K562 (cell line): ENCODE results near the gene CENPB. TPM values are rescaled to one million over a fixed set of nuclear protein-coding genes. Genes with fewer than 3 reads are reported as not detected.

Experiments
- ATAC-seq: fragments of 200-7000 bp; cut with Tn5 transposase; 3 replicates; pipeline ENCODE4 v1.9.1; 2020; ENCODE audit warnings: moderate library complexity
- BruUV-seq: library from RNA; stranded (reverse); fragments of 400-500 nt; replicated peaks from 2 replicates; lab custom pipeline; 2021; lab: Mats Ljungman, UMichigan
- CTCF ChIA-PET: fragments of 300-600 bp; formaldehyde crosslinking; extraction: SDS; loops from one replicate; lab custom pipeline; 2021; ENCODE audit warnings: low intra/inter-chr PET ratio; lab: Yijun Ruan, JAX
- POLR2A ChIA-PET: fragments of 300-600, 350-650 bp; sonication (Branson Sonifier 250); formaldehyde crosslinking; extraction: SDS; loops from one replicate; lab custom pipeline; 2021; ENCODE audit warnings: antibody characterized with exemption, inconsistent platforms; lab: Yijun Ruan, JAX
- DNase-seq, 4 experiments: peaks; one replicate each; pipeline versions ENCODE4 v3.0.0 to v3.0.0-alpha.2; 2011 to 2018; ENCODE audit warnings: low spot score in 3 of 4, mixed read lengths in 3 of 4; ENCODE audit errors: extremely low read depth in 1 of 4
- FAIRE-seq: peaks from 2 replicates; lab custom pipeline; 2011; peaks lifted over from hg19 to GRCh38; lab: Jason Lieb, UNC
- H2AFZ ChIP-seq: 2 replicates; pipeline ENCODE4 v1.6.0; 2011; ENCODE audit warnings: low read depth, low read length, control low read depth, inconsistent platforms
- H3K27ac ChIP-seq: fragments of 200-600 bp; 3 replicates; pipeline ENCODE4 v1.8.0; 2011; ENCODE audit warnings: low read depth, mild to moderate bottlenecking, control low read depth, inconsistent platforms, low read length, moderate library complexity, mixed read lengths; ENCODE audit errors: extremely low read depth
- H3K27me3 ChIP-seq, 2 experiments: fragments of 300-600 bp in 1 of 2; 2 replicates in 1 of 2; 3 replicates in 1 of 2; pipeline versions ENCODE4 v1.6.0 to v1.8.0; 2011; ENCODE audit warnings: inconsistent platforms in 2 of 2, low read length in 2 of 2, mild to moderate bottlenecking in 1 of 2, mixed read lengths in 1 of 2, moderate library complexity in 1 of 2; ENCODE audit not compliant: control insufficient read depth in 2 of 2, insufficient read depth in 2 of 2
- H3K36me3 ChIP-seq: fragments of 300-600 bp; 3 replicates; pipeline ENCODE4 v1.8.0; 2011; ENCODE audit warnings: mild to moderate bottlenecking, low read length, inconsistent platforms; ENCODE audit not compliant: control insufficient read depth, insufficient read depth
- H3K4me1 ChIP-seq, 2 experiments: fragments of 200-600 bp in 1 of 2; replicated peaks in 1 of 2; 2 replicates in 1 of 2; 3 replicates in 1 of 2; pipeline versions ENCODE4 v1.5.1 to v1.8.0; 2011; ENCODE audit warnings: inconsistent platforms in 2 of 2, low read length in 2 of 2, mild to moderate bottlenecking in 1 of 2, mixed read lengths in 1 of 2, moderate library complexity in 1 of 2; ENCODE audit not compliant: control insufficient read depth in 2 of 2, insufficient read depth in 2 of 2
- H3K4me2 ChIP-seq: 2 replicates; pipeline ENCODE4 v1.6.1; 2011; ENCODE audit warnings: low read length, control low read depth, inconsistent platforms, mixed read lengths; ENCODE audit not compliant: insufficient read depth
- H3K4me3 ChIP-seq: fragments of 200-600 bp; sonication (generic), shearing (Covaris generic); 2 replicates; pipeline ENCODE4 v1.5.1; 2016; ENCODE audit warnings: control low read depth, inconsistent platforms
- H3K79me2 ChIP-seq: fragments of 200-600 bp; 3 replicates; pipeline ENCODE4 v1.8.0; 2011; ENCODE audit warnings: low read length, inconsistent platforms; ENCODE audit not compliant: control insufficient read depth, insufficient read depth
- H3K9ac ChIP-seq, 2 experiments: 2 replicates each; pipeline versions ENCODE4 v1.6.0 to v1.6.1; 2011; ENCODE audit warnings: low read depth in 2 of 2, low read length in 2 of 2, control low read depth in 1 of 2, inconsistent platforms in 1 of 2, mild to moderate bottlenecking in 1 of 2, mixed read lengths in 1 of 2; ENCODE audit not compliant: insufficient read depth in 1 of 2
- H3K9me1 ChIP-seq: one replicate; pipeline ENCODE4 v1.6.0; 2011; ENCODE audit warnings: inconsistent platforms, mild to moderate bottlenecking, low read length, moderate library complexity; ENCODE audit not compliant: control insufficient read depth, insufficient read depth
- H3K9me3 ChIP-seq: replicated peaks from 2 replicates; pipeline ENCODE4 v1.5.1; 2011; ENCODE audit warnings: low read depth, low read length, inconsistent platforms; ENCODE audit not compliant: control insufficient read depth, insufficient read depth
- H4K20me1 ChIP-seq: replicated peaks from 2 replicates; pipeline ENCODE4 v1.6.1; 2011; ENCODE audit warnings: low read length, inconsistent platforms, mixed read lengths; ENCODE audit not compliant: control insufficient read depth, insufficient read depth
- SRF ChIP-seq, 2 experiments: fragments of 250-450, 450-650 bp in 1 of 2; sonication (Bioruptor Pico) in 1 of 2; sonication (generic) in 1 of 2; formaldehyde crosslinking; IDR thresholded peaks; 2 replicates each; pipeline versions ENCODE4 v1.5.0 to v1.5.1; 2020 to 2022; ENCODE audit warnings: mild to moderate bottlenecking in 1 of 2, missing genetic modification reagents in 1 of 2
- ZNF174 ChIP-seq: fragments of 250-450 bp; sonication (Bioruptor Pico); IDR thresholded peaks from 2 replicates; pipeline ENCODE4 v1.4.0; 2020; ENCODE audit warnings: mild to moderate bottlenecking
- ZSCAN32 ChIP-seq: fragments of 450-650 bp; formaldehyde crosslinking; IDR thresholded peaks from 2 replicates; pipeline ENCODE4 v1.4.0; 2020; ENCODE audit warnings: mild to moderate bottlenecking, moderate library complexity
- WGBS: fragments of 100-300 bp; shearing (Covaris generic); methylation state at CpG from one replicate; pipeline ENCODE4 v1.1.6; 2016; ENCODE audit warnings: low coverage, mixed read lengths; ENCODE audit not compliant: insufficient coverage; ENCODE audit errors: missing lambda C conversion rate; 5-methylcytosine and 5-hydroxymethylcytosine counted together
- in situ Hi-C: fragments of 300-500 bp; cut with MboI; formaldehyde crosslinking; loops from 4 replicates; pipeline ENCODE4 v1.15.0; 2018; ENCODE audit warnings: inconsistent platforms, mixed read lengths
- intact Hi-C: fragments of 100-400 bp; cut with micrococcal nuclease; formaldehyde crosslinking; loops from 2 replicates; pipeline ENCODE4 v1.14.2; 2022
- polyA plus RNA-seq, 8 experiments: library from polyadenylated mRNA; depleted of rRNA in 4 of 8; stranded (reverse) in 5 of 8; unstranded in 3 of 8; fragments of >200 nt; fragmentation: Nextera tagmentation in 2 of 8; fragmentation: Illumina TruSeq in 1 of 8; extraction: Ambion mirVana in 2 of 8; extraction: Trizol in 1 of 8; gene quantifications; 2 replicates each; pipeline versions ENCODE4 v1.2.1 to v1.2.3, GENCODE V29; 2011 to 2014; ENCODE audit warnings: inconsistent platforms in 1 of 8, missing spikeins in 1 of 8
- total RNA-seq, 7 experiments: library from RNA; depleted of rRNA in 6 of 7; stranded (reverse); fragments of >200 nt in 6 of 7; fragmentation: Illumina TruSeq in 2 of 7; extraction: Trizol in 2 of 7; gene quantifications; 2 replicates each; pipeline versions ENCODE4 v1.2.1 to v1.2.3, GENCODE V29; 2011 to 2021; ENCODE audit warnings: low replicate concordance in 1 of 7
- TF ChIP-seq, protein P1 (sequence below): fragments of 250-450 bp; sonication (Bioruptor Pico); IDR thresholded peaks from 2 replicates; pipeline ENCODE4 v1.4.0; 2020; ENCODE audit warnings: mild to moderate bottlenecking, moderate library complexity

The CENPB gene
- total and polyA plus RNA-seq, 9 of the 15 experiments (the other 6 are each of a cell fraction or from before 2014, with no cell fraction given), result 0.17 to 70.8 (median 24.9) TPM

DNA sequence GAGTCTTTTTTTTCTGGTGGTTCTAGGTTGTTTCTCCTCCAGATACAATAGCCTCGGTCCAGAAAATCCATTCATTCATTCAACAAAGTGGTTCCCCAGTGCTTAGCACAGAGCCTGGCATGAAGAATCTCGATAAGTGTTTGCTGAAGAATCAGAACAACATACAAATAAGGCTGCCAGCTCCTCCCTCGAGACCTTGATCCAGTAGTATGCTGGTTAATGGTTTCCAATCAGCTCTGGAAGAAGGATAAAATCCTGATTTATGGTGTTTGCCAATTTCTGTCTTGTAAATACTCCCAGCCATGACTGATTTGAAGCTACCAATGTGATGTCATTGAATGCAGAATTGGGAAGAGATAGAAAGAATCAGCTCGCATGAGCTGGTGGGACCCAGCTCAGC lies 50.8 kb downstream of the CENPB start:
- Histone ChIP-seq H3K9ac (no peak overlapping the region), H3K27ac (no peak overlapping the region), H4K20me1 (no peaks in the 10 kb centered on the region)
- FAIRE-seq, result no peak
- BruUV-seq, result no TSS peak
- CTCF ChIA-PET, result no interaction called here
- intact Hi-C loops, result no loop called here
- TF ChIP-seq, protein P1, sequence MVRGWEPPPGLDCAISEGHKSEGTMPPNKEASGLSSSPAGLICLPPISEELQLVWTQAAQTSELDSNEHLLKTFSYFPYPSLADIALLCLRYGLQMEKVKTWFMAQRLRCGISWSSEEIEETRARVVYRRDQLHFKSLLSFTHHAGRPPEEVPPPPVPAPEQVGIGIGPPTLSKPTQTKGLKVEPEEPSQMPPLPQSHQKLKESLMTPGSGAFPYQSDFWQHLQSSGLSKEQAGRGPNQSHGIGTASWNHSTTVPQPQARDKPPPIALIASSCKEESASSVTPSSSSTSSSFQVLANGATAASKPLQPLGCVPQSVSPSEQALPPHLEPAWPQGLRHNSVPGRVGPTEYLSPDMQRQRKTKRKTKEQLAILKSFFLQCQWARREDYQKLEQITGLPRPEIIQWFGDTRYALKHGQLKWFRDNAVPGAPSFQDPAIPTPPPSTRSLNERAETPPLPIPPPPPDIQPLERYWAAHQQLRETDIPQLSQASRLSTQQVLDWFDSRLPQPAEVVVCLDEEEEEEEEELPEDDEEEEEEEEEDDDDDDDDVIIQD (CRISPR knock-in tag), result no peak
- TF ChIP-seq ZSCAN32 (CRISPR knock-in tag) (no peak), SRF (CRISPR knock-in tag; IDR thresholded peaks at IDR 0.05) (no peak), ZNF174 (CRISPR knock-in tag) (no peak)
- TF ChIP-seq, all 486 proteins: peak for 0
- no peak for ATAC-seq
- no peak for DNase-seq
- H3K79me2 ChIP-seq, result no peaks in the 10 kb centered on the region
- peaks cover 0 to 5% of the 10 kb centered on the region in 2 experiments; a peak in 1 of 5 replicates for H3K27me3 ChIP-seq
- WGBS, result 20% methylated on average over 4 of the region's 4 CpGs
- H3K9me1 ChIP-seq, result no peaks in the 10 kb centered on the region
- no peak overlapping the region for H3K4me3 ChIP-seq
- no peaks in the 10 kb centered on the region for H3K9me3 ChIP-seq
- no peak overlapping the region for H2AFZ ChIP-seq
- H3K4me2 ChIP-seq, result no peak overlapping the region
- peaks cover 3 to 29% of the 10 kb centered on the region in 2 experiments; a peak in 3 of 5 replicates for H3K4me1 ChIP-seq
- no peaks in the 10 kb centered on the region for H3K36me3 ChIP-seq
- in situ Hi-C loops, result no loop called here
- POLR2A ChIA-PET, result no interaction called here
